Stimulated activated CD4-positive, alpha-beta T cell treated with anti-CD3 and anti-CD28 coated beads, TNF-alpha, amount 100 ng/mL, for 1 hour (primary cell): ENCODE results near the gene CCDC85B.
"Not testable (repeated sequence)": the region's sequence is repeated elsewhere in the genome, so short reads cannot be mapped to it uniquely, and the experiment has no call there.

Experiments used
- DNase-seq, 3 donors: peaks; one replicate each; pipeline ENCODE4 v3.0.0-alpha.2; 2020; ENCODE audit warnings: low read depth in 3 of 3, low spot score in 1 of 3

CCDC85B gene

DNA sequence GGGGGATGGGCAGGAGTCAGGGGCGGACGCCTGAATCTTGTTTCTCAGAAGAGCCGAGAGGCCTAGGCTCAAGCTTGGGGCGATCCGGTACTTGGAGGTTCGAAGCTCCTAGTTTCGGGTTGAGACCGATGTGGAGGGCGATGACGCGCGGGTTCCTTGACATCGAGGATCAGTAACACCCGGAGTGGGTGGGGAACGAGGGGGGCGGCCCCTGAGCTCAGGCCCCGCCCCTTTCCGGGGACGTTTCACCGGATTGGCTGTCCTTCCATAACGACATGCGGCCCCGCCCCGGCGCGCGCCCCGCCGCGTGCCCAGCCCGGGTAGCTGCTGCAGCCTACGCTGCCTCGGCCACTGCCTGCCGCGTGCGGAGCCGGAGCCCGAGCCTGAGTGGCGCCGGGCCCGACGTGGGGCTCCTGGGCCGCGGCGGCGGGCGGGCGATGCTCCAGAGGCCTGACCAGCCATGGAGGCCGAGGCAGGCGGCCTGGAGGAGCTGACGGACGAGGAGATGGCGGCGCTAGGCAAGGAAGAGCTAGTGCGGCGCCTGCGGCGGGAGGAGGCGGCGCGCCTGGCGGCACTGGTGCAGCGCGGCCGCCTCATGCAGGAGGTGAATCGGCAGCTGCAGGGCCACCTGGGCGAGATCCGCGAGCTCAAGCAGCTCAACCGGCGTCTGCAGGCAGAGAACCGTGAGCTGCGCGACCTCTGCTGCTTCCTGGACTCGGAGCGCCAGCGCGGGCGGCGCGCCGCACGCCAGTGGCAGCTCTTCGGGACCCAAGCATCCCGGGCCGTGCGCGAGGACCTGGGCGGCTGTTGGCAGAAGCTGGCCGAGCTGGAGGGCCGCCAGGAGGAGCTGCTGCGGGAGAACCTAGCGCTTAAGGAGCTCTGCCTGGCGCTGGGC, at the start of gene CCDC85B:
CCDC85B (plus strand) TSS at position 350 of the 895 bp plus-strand sequence; CDS start at position 461, 111 bp downstream.
- peak; percentile 94 to 98 (median 98) for DNase-seq

DNA sequence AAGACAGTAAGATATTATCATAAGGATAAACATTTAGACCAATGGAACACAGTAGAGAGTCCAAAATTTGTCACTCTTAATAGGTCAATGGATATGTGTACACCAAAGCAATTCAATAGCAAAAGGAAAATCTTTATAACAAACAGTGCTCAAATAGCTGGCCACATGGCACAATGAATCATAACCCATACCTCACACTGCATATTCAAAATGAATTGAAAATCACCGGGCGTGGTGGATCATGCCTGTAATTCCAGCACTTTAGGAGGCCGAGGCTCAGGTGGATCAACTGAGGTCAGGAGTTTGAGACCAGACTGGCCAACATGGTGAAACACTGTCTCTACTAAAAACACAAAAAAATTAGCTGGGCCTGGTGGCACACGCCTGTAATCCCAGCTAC, 48.3 kb upstream of the CCDC85B start:
- no peak for DNase-seq

DNA sequence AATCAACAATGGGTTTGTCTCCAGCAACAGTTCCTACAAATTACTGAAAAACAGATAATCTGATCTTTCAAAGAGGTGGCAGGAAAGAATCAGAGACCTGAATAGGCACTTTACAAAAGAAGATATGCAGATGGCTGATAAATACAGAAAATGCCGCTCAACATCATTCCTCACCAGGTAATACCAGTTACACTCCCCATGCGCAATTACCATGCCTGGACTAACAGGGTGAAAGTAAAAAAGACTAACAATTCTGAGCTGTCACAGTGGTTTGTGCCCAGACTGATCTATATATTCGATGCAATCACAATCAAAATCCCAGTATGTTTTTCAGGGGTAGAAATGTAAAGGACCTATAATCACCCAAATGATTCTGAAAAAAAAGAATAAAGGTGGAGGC, 46.7 kb upstream of the CCDC85B start:
- DNase-seq = no peak

DNA sequence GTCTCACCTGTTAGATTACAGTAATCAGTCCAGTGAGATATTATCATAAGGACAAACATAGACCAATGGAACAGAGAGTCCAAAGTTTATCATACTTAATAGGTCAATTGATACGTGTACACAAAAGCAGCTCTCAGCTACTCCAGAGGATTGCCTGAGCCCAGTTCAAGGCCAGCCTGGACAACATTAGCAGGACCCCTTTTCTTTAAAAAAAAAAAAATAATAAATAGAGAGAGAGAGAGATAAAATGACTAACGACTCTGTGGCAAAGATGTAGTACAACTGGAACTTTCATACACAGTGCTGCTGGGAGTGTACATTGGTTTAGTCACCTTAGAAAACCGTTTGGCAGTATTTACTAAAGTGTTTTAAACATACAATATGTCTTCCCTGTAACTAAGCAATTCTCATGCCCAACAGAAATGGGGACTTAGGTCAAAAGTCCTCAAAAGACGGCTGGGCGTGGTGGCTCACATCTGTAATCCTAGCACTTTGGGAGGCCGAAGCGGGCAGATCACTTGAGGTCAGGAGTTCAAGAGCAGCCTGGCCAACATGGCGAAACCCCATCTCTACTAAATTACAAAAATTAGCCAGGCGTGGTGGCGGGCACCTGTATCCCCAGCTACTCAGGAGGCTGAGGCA, 46.1 kb upstream of the CCDC85B start:
- DNase-seq = no peak

DNA sequence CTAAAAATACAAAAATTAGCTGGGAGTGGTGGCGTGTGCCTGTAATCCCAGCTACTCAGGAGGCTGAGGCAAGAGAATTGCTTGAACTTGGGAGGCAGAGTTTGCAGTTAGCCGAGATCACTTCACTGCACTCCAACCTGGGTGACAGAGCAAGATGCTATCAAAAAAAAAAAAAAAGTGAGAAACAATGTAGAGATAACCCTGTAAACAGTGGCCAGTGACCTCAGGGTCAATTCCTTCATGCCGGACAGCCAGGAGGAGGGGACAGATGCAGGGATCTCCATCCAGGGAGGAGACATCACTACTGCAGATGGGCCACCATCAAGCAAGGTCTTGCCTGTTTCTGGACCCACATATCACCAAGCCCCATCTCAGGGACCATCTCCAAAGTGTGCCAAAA, 42.7 kb upstream of the CCDC85B start:
- no peak for DNase-seq

DNA sequence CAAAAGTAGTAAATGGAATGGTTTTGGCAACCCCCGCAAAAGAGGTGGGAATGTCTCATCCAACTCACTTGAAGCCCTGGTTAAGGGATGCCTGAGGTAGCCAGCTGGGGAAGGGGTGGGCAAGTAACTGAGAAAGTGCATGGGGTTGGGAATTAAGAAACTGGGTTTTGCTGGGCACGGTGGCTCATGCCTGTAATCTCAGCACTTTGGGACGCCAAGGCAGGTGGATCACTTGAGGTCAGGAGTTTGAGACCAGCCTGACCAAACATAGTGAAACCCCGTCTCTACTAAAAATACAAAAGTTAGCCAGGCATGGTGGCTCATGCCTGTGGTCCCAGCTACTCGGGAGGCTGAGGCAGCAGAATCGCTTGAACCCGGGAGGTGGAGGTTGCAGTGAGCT, 41.8 kb upstream of the CCDC85B start:
- not testable (repeated sequence) for DNase-seq

DNA sequence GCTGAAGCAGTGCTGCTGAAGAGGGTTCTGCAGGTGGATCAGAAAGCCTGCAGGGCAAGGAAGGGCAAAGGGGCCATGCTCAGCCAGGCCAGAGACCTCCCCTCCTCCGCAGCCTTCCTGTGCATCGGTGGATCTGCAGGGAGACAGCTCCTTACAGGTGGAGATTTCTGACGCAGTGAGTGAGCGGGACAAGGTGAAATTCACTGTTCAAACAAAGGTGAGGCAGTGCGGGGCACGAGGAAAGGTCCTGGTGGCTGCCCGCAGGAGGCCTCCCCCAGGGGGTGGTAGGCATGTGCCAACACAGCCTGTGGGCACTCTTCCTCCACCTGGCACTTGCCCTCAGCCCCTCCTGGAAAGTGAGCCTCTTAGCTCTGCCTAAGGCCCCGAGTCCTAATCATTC, 41.1 kb upstream of the CCDC85B start:
- DNase-seq = no peak

DNA sequence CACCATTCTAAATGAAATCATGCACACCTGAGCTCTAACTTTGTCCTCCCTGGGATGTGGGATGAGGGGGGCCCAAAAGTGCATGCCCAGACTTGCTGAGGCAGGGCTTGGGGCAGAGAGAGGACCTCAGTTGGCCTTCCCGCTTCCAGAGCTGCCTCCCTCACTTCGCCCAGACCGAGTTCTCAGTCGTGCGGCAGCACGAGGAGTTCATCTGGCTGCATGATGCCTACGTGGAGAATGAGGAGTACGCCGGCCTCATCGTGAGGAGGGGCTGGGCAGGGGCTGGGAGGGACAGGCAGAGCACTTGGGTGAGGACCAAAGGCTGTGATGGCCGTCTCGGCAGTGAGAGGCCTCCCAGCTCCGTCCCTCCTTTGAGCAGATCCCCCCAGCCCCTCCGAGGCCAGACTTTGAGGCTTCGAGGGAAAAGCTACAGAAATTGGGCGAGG, 40.7 kb upstream of the CCDC85B start:
- no peak for DNase-seq

DNA sequence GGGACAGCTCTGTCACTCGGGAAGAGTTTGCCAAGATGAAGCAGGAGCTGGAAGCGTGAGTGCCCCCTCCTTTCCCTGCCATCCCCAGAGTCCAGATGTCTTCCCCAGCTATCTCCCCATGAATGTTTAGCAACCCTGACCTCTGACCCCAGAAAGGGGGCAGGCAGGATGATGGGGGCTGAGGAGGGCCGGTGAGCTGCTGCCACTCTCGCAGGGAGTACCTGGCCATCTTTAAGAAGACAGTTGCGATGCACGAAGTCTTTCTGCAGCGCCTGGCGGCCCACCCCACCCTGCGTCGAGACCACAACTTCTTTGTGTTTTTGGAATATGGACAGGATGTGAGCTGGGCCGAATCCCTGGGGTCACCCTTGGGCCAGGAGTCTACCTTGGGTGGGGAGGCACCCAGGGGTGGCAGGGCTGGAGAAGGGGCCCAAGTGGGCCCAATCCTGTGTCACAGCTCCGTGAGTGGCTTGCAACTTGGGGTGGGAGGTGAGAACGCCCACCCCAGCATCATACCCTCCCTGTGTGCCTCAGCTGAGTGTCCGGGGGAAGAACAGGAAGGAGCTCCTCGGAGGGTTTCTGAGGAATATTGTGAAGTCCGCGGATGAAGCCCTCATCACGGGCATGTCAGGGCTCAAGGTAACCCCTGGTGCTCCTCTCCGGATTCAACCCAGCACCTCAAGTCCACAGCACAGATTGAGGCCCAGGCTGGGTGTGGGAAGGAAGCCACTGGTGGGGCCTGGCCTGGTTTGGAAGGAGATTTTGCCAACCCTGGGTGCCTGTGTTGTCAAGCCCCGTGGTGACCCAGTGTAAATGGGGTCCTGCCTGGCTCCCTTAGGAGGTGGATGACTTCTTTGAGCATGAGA, 40.0 kb upstream of the CCDC85B start:
- no peak for DNase-seq

DNA sequence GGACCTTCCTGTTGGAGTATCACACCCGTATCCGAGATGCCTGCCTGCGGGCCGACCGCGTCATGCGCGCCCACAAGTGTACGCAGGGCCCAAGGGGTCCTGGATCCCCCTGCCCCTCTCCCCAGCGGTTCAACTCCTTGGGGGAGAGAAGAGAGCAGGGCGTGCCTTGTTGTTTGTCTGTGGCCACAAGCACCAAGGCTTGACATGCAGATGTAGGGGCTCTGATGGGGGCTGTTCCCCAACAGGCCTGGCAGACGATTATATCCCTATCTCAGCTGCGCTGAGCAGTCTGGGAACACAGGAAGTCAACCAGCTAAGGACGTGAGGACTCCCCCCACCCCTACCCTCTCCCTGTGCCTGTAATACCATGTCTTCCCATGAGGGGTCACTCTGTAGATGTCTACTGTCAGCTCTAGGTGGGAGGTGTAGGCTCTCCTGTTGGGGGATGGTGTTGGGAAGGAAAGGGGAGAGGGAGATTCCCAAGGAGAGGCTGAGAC, 39.3 kb upstream of the CCDC85B start:
- no peak for DNase-seq

DNA sequence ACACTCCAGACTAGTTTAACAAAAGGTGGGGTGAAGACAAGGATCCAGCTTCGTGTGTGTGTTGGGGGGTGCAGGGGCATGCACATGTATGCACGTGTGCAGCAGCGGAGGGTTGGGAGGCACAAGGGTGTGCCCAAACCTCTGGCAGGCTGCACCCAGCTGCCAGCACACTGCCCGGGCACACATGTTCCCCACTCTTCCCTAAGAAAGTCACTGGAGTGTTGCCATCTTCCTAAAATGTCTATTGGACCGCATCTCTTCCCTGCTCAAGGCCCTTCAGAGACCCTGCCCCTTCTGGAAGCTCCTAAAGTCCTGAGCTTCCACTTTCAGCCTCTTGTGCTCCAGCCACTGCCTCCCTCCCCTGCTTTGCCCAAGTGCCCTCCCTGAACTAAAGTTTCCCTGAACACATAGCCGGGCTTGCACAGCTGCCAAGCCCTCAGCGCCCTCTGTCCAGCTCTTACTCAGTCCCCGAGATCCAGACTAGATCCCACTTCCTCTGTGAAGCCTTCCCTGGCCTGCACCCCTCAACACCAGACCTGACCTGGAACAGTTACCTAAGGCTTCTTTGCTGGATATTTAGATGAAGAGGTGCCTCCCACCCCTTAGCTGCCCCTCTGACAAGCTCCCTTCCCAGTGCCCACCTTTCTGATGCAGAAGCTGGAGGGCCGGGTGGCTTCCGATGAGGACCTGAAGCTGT, 38.5 kb upstream of the CCDC85B start:
- DNase-seq = no peak

DNA sequence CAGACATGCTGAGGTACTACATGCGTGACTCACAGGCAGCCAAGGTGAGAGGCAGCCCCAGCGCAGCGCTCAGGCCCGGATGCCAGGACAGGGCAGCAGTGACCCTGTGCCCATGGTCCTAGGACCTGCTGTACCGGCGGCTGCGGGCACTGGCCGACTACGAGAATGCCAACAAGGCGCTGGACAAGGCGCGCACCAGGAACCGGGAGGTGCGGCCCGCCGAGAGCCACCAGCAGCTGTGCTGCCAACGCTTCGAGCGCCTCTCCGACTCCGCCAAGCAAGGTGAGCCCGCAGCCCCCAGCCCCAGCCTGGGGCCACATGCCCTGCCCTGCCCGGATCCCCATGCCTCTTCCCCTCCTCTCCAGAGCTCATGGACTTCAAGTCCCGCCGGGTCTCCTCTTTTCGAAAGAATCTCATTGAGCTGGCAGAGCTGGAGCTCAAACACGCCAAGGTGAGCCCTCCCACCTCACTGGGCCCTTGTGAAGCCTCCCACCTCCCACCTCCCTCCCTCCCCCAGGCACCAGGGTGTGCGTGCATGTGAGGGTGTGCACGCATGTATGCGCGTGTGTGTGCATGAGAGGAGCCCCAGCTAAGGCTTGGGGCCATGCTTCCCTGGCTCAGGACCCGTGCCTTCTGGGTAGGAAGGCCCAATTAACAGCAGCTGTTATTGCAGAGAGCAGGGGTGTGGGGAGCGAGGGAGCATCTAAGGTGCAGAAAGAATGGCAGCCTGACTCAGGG, 37.8 kb upstream of the CCDC85B start:
- no peak for DNase-seq

DNA sequence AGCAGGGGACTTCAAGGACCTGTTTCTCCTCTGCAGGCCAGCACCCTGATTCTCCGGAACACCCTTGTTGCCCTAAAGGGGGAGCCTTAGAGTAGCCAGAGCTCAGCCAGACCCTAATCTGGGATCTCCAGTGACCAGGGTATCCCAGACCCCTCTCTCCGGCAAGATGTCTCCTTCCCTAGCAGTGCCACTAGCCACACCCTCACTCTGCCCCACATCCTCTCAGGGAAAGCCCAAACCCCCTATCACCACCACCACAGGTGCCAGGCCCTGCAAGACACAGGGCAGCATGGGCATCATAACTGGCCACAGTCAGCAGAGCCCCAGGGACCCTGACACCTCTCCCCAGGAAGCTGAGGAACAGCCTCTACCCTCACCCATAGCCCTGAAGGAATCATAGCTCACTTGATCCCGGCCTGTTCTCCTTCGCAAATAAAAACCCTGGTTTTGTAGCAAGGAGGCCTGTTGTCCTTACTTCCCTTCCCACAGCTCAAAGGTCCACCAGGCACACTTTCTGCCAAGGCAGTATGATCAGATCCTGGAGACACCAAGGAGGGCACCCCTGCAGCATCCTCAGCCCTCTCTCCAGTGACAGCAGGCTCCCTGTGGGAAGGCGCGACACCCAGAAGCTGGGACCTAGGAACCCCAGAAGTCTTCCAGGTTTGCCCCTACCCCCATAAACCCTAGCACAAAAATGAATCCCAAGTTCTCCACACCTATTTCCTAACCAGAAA, 37.1 kb upstream of the CCDC85B start:
- no peak for DNase-seq

DNA sequence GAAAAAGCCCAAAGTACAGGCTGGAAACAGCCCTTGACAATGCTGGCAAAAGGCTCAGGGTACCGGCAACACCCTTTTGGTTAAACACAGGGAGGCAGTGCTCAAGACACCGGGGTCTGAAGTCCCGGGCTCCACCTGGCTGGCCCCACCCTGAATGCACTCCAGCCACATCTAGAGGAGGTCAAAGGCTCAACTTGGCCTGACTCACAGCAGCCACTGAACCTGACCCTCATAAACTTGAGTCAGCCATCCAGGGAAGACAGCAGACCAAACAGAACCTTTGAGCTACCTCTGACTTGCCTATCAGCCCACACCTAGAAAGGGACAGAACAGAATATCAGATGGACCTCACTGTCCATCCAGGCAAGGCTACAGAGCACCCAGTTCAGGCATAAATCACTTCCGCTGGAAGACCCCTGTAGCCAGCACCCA, 36.3 kb upstream of the CCDC85B start:
- DNase-seq = no peak

DNA sequence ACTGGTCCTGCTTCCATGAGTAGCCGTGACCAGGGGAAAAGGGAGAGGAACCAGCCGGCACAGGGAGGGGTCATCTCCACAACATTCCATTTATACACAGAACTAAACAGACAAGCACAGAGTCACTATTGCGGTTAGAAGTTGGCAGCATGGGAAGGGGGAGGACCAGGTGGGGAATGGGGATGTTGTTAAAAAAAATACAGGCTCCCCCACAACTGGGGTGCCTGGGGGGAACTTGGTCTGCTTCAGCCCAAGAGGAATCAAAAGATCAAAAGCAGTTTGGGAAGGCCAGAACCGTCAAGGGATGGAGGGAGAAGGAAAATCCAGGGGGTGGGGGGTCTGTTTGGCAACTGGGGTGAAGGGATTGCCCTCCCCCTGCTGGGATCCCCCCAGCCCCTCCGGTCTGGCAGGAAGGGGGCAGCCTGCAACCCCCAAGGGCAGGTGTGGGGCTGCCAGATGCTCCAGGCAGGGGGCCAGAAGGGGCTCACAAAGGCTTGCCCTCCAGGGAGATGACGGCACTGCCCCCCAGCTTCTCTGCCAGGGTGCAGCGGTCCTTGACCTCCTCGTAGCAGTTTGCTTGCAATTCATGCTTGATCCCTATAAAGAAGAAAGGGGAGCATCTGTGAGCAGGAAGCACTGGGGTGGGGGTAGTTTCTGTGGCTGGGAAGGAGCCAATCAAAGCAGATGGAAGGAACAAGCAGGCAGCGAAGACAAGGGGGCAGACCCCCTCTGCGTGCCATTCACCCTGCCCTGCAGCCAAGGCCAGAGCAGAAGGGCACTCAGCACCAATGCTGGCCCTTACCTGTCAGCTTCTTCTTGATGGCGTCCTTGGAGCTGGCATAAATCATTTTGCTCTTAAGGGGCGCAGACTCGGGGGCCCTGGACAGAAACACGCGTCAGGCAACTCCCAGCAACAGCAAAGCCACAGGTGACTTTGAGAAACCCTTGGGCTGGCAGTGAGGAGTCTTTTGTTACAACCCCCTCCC, 35.3 kb upstream of the CCDC85B start:
- no peak for DNase-seq

DNA sequence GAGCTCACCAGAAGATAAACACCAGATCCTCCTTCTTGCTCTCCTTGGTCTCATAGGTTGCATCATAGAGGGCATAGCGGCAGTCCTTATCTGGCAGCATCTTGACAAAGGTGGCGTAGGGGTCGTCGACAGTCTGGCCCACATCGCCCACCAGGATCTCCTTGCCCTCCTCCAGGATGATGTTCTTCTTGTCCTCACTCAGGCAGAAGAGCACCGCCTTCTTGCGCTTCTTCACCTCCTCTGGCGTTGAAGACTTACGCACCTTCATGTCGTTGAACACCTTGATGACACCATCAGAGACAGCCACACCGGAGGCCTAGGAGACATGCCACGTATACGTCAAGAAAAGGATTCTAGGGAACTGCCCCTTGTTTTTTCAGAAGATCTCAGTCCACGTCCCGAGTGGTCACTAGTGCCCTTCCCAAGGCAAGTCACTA, 34.5 kb upstream of the CCDC85B start:
- no peak for DNase-seq

DNA sequence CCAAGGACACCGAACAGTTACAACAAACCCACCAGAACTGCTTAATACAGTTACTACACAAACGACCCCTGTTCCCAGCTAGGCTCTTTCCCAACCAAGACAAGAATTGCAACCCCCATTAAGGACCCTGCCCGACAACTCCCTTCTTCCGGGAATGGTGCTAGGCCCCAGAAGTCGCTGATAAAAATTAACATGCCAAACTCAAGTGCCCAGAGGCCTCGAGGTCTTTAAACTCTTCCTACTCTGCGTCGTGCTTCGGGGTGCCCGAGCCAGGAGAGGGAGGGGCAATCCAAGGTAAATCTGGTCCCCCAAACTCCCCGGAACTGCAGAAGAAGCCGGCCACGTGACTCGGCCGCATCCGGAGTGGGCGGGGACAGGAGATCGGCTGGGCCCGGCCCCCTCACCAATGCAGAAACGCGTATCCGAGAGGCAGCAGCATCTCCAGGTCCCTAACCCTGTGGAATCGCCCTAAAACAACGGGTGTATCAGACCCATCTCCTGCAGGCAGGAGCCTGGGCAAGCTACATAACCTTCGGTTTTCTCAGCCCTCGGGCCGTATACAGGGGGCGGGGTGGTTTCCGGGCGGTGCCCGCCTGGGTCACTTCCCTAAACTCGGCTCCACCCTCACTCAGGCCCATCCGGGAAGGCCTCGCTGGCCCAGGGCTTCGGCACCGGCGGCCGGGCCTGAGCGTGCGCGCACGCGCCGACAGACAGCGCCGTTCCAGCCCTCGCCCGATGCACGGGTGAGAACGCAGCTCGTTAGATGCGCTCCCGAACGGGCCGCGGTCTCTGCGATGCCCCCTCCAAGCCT, 33.6 kb upstream of the CCDC85B start:
- DNase-seq = peak; percentile 62 to 65 (median 64)
